Measurements from ENCODE around the gene C12orf60.

C12orf60 gene

GRCh38 chr12:14843425-14843887 lies 40.0 kb downstream of the C12orf60 start, which contains the start of gene ART4:
Gene ART4, minus strand, starts transcription at chr12:14843526. Its CDS starts 413 bp downstream, at chr12:14843113.
- H3K4me3 ChIP-seq (replicated peaks; ENCODE audit: low read depth, low read length) = peak within 1 kb of the TSS; percentile 38
- DNase-seq (ENCODE audit: low read depth) = peak; percentile 55
- TF ChIP-seq, protein P1, sequence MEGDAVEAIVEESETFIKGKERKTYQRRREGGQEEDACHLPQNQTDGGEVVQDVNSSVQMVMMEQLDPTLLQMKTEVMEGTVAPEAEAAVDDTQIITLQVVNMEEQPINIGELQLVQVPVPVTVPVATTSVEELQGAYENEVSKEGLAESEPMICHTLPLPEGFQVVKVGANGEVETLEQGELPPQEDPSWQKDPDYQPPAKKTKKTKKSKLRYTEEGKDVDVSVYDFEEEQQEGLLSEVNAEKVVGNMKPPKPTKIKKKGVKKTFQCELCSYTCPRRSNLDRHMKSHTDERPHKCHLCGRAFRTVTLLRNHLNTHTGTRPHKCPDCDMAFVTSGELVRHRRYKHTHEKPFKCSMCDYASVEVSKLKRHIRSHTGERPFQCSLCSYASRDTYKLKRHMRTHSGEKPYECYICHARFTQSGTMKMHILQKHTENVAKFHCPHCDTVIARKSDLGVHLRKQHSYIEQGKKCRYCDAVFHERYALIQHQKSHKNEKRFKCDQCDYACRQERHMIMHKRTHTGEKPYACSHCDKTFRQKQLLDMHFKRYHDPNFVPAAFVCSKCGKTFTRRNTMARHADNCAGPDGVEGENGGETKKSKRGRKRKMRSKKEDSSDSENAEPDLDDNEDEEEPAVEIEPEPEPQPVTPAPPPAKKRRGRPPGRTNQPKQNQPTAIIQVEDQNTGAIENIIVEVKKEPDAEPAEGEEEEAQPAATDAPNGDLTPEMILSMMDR (IDR thresholded peaks at IDR 0.05; ENCODE audit: low read length, missing control alignments) = no peak

DNA sequence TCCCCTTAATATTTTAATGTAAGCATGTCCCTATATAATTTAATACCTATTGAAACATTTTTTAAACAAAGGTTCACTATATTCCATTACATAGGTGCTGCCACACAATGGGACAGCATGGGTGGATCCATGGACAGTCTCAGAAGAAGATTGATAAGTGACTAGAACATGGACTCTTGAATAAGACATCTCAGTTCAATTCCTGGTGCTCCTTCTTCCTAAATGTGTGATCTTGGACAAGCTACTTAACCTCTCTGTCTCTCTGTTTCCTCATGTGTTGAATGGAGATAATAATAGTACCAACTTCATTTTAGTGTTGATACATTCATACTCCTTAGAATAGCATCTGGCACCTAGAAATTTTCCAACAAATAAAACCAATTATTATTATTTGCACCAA lies 40.9 kb downstream of the C12orf60 start:
- DNase-seq (ENCODE audit: low read depth) = no peak
- TF ChIP-seq, protein P1 (IDR thresholded peaks at IDR 0.05; ENCODE audit: low read length, missing control alignments) = no peak
- H3K4me3 ChIP-seq (replicated peaks; ENCODE audit: low read depth, low read length) = no peak overlapping the region

DNA sequence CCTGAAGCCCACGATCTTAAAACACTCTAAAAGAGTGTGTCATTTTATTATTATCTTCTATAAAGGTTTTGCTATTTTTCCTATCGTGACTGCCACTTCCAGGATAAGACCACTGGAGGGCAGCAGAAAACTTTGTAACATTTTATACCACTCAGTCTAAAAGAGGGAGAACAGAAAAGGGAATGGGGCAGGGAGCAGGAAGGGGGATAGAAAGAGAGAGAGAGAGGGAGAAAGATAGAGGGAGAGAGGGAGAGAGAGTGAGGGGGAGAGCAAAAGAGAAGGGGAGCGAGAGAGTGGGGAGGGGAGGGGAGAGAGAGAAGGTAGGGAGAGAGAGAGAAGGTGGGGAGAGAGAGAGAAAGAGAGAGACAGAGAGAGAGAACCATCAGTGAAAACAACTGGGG lies 41.9 kb downstream of the C12orf60 start:
- DNase-seq (ENCODE audit: low read depth) = peak; percentile 82
- no peak overlapping the region for H3K4me3 ChIP-seq (replicated peaks; ENCODE audit: low read depth, low read length)
- TF ChIP-seq, protein P1 (IDR thresholded peaks at IDR 0.05; ENCODE audit: low read length, missing control alignments) = peak; percentile 75

DNA sequence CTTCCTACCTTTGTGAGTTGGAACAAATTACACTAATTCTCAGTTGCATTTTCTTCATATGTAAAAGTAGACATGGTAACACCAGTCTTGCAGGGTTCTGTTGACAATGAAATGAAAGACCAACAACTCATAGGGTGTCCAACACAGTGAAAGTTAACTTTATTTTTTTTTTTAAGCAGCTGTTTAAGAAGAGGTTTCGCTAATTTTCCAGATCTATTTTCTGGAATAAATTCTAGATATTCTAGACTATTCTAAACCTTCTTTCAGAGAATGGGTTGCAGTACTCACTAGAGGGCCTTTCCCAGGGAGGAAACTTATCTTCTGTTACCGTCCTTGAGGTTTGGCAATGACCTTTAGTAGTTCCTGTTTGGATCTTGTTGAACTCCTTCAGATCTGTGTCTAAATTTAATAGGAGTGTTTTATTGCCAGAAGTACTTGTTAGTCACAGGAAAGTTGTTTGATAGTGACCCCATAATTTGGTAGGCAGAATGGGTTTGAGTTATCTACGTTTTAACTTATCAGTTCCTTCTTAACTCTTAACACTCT lies 42.6 kb downstream of the C12orf60 start:
- peak; percentile 70 for DNase-seq (ENCODE audit: low read depth)
- TF ChIP-seq, protein P1 (IDR thresholded peaks at IDR 0.05; ENCODE audit: low read length, missing control alignments) = peak; percentile 12

DNA sequence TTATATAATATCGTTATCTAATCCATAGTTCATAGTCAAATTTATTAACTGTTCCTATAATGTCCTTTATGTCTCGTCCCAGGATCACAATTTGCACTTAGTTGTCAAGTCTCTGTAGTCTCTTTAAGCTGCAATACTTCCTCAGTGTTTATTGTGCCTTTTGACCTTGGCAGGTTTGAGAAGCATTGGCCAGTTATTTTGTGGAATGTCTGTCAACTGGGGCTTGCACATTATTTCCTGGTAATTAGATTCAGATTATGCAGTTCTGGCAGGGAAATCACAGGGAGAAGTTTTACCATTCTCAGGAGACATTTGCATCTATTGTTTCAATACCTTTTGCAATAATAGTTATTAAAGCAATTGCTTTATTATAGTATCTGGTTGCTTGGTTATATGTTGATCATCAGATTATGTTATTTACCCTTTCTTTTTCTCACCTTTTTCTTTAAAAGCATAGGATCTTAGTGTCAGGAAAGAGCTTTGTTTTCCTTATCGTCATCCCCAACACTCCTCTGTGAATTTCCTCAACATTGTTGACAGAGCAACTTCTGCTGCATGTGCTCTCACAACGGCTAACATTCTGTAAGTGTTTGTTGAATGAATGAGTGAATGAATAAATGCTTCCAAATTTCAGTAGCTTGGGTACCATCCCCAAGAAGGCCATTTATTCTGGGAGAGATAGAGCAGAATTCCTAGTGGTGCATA lies 43.6 kb downstream of the C12orf60 start:
- no peak for DNase-seq (ENCODE audit: low read depth)
- H3K4me3 ChIP-seq (replicated peaks; ENCODE audit: low read depth, low read length) = no peak overlapping the region
- TF ChIP-seq, protein P1 (IDR thresholded peaks at IDR 0.05; ENCODE audit: low read length, missing control alignments) = no peak

More for the DNA sequence above, 42.6 kb downstream of the C12orf60 start:
- no peak overlapping the region for H3K4me3 ChIP-seq (replicated peaks; ENCODE audit: low read depth, low read length)

DNA sequence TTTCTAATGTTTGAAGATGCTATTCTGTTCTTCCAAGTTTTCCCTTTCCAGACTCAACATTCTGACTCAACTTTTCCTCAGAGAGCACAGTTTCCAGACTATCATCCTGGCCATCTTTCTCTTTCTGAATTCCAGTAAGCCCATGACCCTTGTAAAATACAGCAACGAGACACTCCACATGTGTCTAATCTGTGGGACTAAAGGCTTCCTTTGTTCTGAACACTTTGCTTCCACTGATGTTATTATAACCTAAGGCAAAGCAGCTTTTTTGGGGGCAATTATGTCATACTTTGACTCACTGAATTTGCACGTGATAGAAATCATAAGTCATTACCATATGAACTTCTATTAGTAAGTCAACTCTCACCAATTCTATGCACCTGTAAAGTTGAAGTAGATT lies 46.2 kb downstream of the C12orf60 start:
- no peak overlapping the region for H3K4me3 ChIP-seq (replicated peaks; ENCODE audit: low read depth, low read length)
- TF ChIP-seq, protein P1 (IDR thresholded peaks at IDR 0.05; ENCODE audit: low read length, missing control alignments) = no peak
- peak; percentile 61 for DNase-seq (ENCODE audit: low read depth)
